ENCODE results near the gene CDC23.
"Not testable (repeated sequence)": the region's sequence is repeated elsewhere in the genome, so short reads cannot be mapped to it uniquely, and the experiment has no call there.

CDC23 gene

DNA sequence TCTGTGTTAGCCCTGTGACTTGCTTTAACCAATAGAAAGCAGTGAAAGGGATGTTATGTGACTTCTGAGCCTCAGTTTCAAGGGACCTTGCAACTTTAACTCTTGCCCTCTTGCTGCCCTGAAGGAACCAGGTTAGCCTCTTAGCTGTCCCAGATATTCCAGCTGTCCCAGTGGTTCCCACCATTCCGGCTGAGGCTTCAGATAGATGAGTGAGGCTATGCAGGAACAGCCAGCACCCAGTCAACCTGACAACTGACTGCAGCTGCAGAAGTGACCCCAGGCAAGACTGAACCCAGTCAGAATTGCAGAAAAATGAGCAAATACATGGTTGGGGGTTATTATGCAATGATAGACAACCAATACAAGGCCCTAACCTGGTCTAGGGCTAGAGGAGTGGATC is 10.4 kb upstream of the CDC23 start:
- no peaks in the 10 kb centered on the region for H3K36me3 ChIP-seq (ENCODE audit: control insufficient read depth in 4 of 4, insufficient read depth in 4 of 4, low read length in 3 of 4)
- H3K4me3 ChIP-seq (ENCODE audit: control insufficient read depth in 1 of 7, extremely low read depth in 1 of 7, insufficient read depth in 4 of 7, low read depth in 2 of 7, low read length in 6 of 7) = no peak overlapping the region
- POLR2A ChIA-PET = interaction anchor here (1.1 to 1.2 kb wide), 2 partner anchors 17 to 60 kb away, joined by 4 read pairs; no protein-coding TSS in a partner anchor
- no peak overlapping the region for H3K27ac ChIP-seq (ENCODE audit: insufficient read depth in 1 of 2, low read depth in 1 of 2, low read length in 2 of 2, poor library complexity in 1 of 2, severe bottlenecking in 2 of 2)
- H3K27me3 ChIP-seq (replicated peaks in 2 of 5; ENCODE audit: control insufficient read depth in 4 of 5, insufficient read depth in 5 of 5, low read length in 4 of 5) = no peaks in the 10 kb centered on the region
- H3K4me1 ChIP-seq (ENCODE audit: control extremely low read depth in 1 of 4, control insufficient read depth in 4 of 4, insufficient read depth in 4 of 4, low read length in 3 of 4) = peaks cover 0 to 6% (median 2%) of the 10 kb centered on the region in 4 experiments
- no peak for DNase-seq
- WGBS (ENCODE audit: insufficient coverage) = 100% methylated on average over 1 of the region's 1 CpG
- peaks cover 2 to 17% (median 9%) of the 10 kb centered on the region in 5 experiments for H3K9me3 ChIP-seq (ENCODE audit: control extremely low read depth in 1 of 5, control insufficient read depth in 4 of 5, insufficient read depth in 2 of 5, low read depth in 1 of 5, low read length in 4 of 5)
- CTCF ChIA-PET = interaction anchor here (0.6 to 14.6 kb wide), 21 partner anchors 8 to 108 kb away, joined by 3 to 135 read pairs (median 6); partner anchors contain the start of genes CDC23, CDC25C and GFRA3

GRCh38 chr5:138216799-138217198 is 3.7 kb upstream of the CDC23 start:
- no peaks in the 10 kb centered on the region for H3K27me3 ChIP-seq (replicated peaks in 2 of 5; ENCODE audit: control insufficient read depth in 4 of 5, insufficient read depth in 5 of 5, low read length in 4 of 5)
- no peaks in the 10 kb centered on the region for H3K36me3 ChIP-seq (ENCODE audit: control insufficient read depth in 4 of 4, insufficient read depth in 4 of 4, low read length in 3 of 4)
- 90% methylated on average over 2 of the region's 2 CpGs for WGBS (ENCODE audit: insufficient coverage)
- no peak overlapping the region for H3K4me3 ChIP-seq (ENCODE audit: control insufficient read depth in 1 of 7, extremely low read depth in 1 of 7, insufficient read depth in 4 of 7, low read depth in 2 of 7, low read length in 6 of 7)
- CTCF ChIA-PET = interaction anchor here (0.6 to 3.1 kb wide), 10 partner anchors 8 to 869 kb away, joined by 3 to 14 read pairs (median 4); partner anchors contain the start of gene GFRA3
- peaks cover 0 to 2% (median 0%) of the 10 kb centered on the region in 5 experiments for H3K9me3 ChIP-seq (ENCODE audit: control extremely low read depth in 1 of 5, control insufficient read depth in 4 of 5, insufficient read depth in 2 of 5, low read depth in 1 of 5, low read length in 4 of 5)
- POLR2A ChIA-PET = no interaction called here
- DNase-seq = no peak
- peaks cover 6 to 18% (median 11%) of the 10 kb centered on the region in 4 experiments for H3K4me1 ChIP-seq (ENCODE audit: control extremely low read depth in 1 of 4, control insufficient read depth in 4 of 4, insufficient read depth in 4 of 4, low read length in 3 of 4)
- H3K27ac ChIP-seq (ENCODE audit: insufficient read depth in 1 of 2, low read depth in 1 of 2, low read length in 2 of 2, poor library complexity in 1 of 2, severe bottlenecking in 2 of 2) = no peak overlapping the region

- peaks cover 0 to 13% (median 9%) of the 10 kb centered on the region in 4 experiments for H3K36me3 ChIP-seq (ENCODE audit: control insufficient read depth in 4 of 4, insufficient read depth in 4 of 4, low read length in 3 of 4)
- WGBS (ENCODE audit: insufficient coverage) = 0% methylated on average over 8 of the region's 8 CpGs
- POLR2A ChIA-PET = interaction anchor here (0.6 kb wide), 1 partner anchor 268 kb away, joined by 3 read pairs; no protein-coding TSS in a partner anchor
- peak overlapping the region; percentile 80 to 100 (median 99) for H3K4me3 ChIP-seq (ENCODE audit: control insufficient read depth in 1 of 7, extremely low read depth in 1 of 7, insufficient read depth in 4 of 7, low read depth in 2 of 7, low read length in 6 of 7)
- no peaks in the 10 kb centered on the region for H3K9me3 ChIP-seq (ENCODE audit: control extremely low read depth in 1 of 5, control insufficient read depth in 4 of 5, insufficient read depth in 2 of 5, low read depth in 1 of 5, low read length in 4 of 5)
- DNase-seq = no peak
- no peaks in the 10 kb centered on the region for H3K27me3 ChIP-seq (replicated peaks in 2 of 5; ENCODE audit: control insufficient read depth in 4 of 5, insufficient read depth in 5 of 5, low read length in 4 of 5)
- CTCF ChIA-PET = interaction anchor here (1.0 to 2.8 kb wide), 6 partner anchors 10 to 139 kb away, joined by 3 to 18 read pairs (median 4); no protein-coding TSS in a partner anchor
- H3K27ac ChIP-seq (ENCODE audit: insufficient read depth in 1 of 2, low read depth in 1 of 2, low read length in 2 of 2, poor library complexity in 1 of 2, severe bottlenecking in 2 of 2) = peak overlapping the region; percentile 94 to 97
- peaks cover 6 to 20% (median 12%) of the 10 kb centered on the region in 4 experiments for H3K4me1 ChIP-seq (ENCODE audit: control extremely low read depth in 1 of 4, control insufficient read depth in 4 of 4, insufficient read depth in 4 of 4, low read length in 3 of 4)
Observed at GRCh38 chr5:138212828-138213160, 329 bp downstream of the CDC23 start.

DNA sequence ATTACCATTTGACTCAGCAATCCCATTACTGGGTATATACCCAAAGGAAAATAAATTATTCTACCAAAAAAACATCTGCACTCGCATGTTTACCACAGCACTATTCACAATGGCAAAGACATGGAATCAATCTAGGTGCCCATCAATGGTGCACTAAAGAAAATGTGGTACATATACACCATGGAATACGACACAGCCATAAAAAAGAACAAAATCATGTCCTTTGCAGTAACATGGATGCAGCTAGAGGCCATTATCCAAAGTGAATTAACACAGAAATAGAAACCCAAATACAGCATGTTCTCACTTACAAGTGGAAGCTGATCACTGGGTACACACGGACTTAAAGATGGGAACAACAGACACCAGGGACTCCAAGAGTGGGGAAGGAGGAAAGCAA is 2.1 kb downstream of the CDC23 start:
- Histone ChIP-seq H3K27me3 (replicated peaks in 2 of 5; ENCODE audit: control insufficient read depth in 4 of 5, insufficient read depth in 5 of 5, low read length in 4 of 5) (no peaks in the 10 kb centered on the region), H3K27ac (ENCODE audit: insufficient read depth in 1 of 2, low read depth in 1 of 2, low read length in 2 of 2, poor library complexity in 1 of 2, severe bottlenecking in 2 of 2) (no peak overlapping the region), H3K4me1 (ENCODE audit: control extremely low read depth in 1 of 4, control insufficient read depth in 4 of 4, insufficient read depth in 4 of 4, low read length in 3 of 4) (peaks cover 6 to 20% (median 12%) of the 10 kb centered on the region in 4 experiments), H3K4me3 (ENCODE audit: control insufficient read depth in 1 of 7, extremely low read depth in 1 of 7, insufficient read depth in 4 of 7, low read depth in 2 of 7, low read length in 6 of 7) (no peak overlapping the region), H3K9me3 (ENCODE audit: control extremely low read depth in 1 of 5, control insufficient read depth in 4 of 5, insufficient read depth in 2 of 5, low read depth in 1 of 5, low read length in 4 of 5) (no peaks in the 10 kb centered on the region), H3K36me3 (ENCODE audit: control insufficient read depth in 4 of 4, insufficient read depth in 4 of 4, low read length in 3 of 4) (peaks cover 0 to 19% (median 18%) of the 10 kb centered on the region in 4 experiments)
- 100% methylated on average over 2 of the region's 3 CpGs for WGBS (ENCODE audit: insufficient coverage)
- DNase-seq = no peak
- ChIA-PET POLR2A (no interaction called here), CTCF (interaction anchor here (0.8 to 2.1 kb wide), 4 partner anchors 13 to 73 kb away, joined by 3 to 8 read pairs (median 3); no protein-coding TSS in a partner anchor)

DNA sequence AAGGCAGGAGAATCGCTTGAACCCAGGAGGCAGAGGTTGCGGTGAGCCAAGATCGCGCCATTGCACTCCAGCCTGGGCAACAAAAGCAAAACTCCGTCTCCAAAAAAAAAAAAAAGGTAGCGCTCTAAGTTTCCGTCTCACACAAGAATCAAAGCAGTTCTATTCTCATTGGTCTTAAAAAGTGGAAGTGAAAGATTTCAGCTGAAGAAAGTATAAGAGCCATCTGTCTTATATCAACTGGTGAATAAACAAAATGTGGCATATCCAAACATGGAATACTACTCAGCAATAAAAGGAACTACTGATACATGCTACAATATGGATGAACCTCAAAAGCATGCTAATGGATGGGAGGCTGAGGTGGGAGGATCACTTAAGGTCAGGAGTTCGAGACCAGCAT is 19.3 kb downstream of the CDC23 start:
- H3K4me3 ChIP-seq (ENCODE audit: control insufficient read depth in 1 of 7, extremely low read depth in 1 of 7, insufficient read depth in 4 of 7, low read depth in 2 of 7, low read length in 6 of 7); H3K9me3 ChIP-seq (ENCODE audit: control extremely low read depth in 1 of 5, control insufficient read depth in 4 of 5, insufficient read depth in 2 of 5, low read depth in 1 of 5, low read length in 4 of 5); DNase-seq; H3K4me1 ChIP-seq (ENCODE audit: control extremely low read depth in 1 of 4, control insufficient read depth in 4 of 4, insufficient read depth in 4 of 4, low read length in 3 of 4); POLR2A ChIA-PET; H3K27ac ChIP-seq (ENCODE audit: insufficient read depth in 1 of 2, low read depth in 1 of 2, low read length in 2 of 2, poor library complexity in 1 of 2, severe bottlenecking in 2 of 2); H3K27me3 ChIP-seq (replicated peaks in 2 of 5; ENCODE audit: control insufficient read depth in 4 of 5, insufficient read depth in 5 of 5, low read length in 4 of 5): not testable (repeated sequence)
- 100% methylated on average over 2 of the region's 8 CpGs for WGBS (ENCODE audit: insufficient coverage)
- CTCF ChIA-PET = interaction anchor here (2.0 kb wide), 1 partner anchor 29 kb away, joined by 6 read pairs; no protein-coding TSS in a partner anchor
- peaks cover 15 to 73% (median 41%) of the 10 kb centered on the region in 4 experiments for H3K36me3 ChIP-seq (ENCODE audit: control insufficient read depth in 4 of 4, insufficient read depth in 4 of 4, low read length in 3 of 4)

GRCh38 chr5:138192826-138193225 is 20.3 kb downstream of the CDC23 start:
- H3K4me3 ChIP-seq (ENCODE audit: control insufficient read depth in 1 of 7, extremely low read depth in 1 of 7, insufficient read depth in 4 of 7, low read depth in 2 of 7, low read length in 6 of 7) = no peak overlapping the region
- CTCF ChIA-PET = no interaction called here
- H3K27ac ChIP-seq (ENCODE audit: insufficient read depth in 1 of 2, low read depth in 1 of 2, low read length in 2 of 2, poor library complexity in 1 of 2, severe bottlenecking in 2 of 2) = no peak overlapping the region
- 100% methylated on average over 3 of the region's 3 CpGs for WGBS (ENCODE audit: insufficient coverage)
- no peak for DNase-seq
- H3K27me3 ChIP-seq (replicated peaks in 2 of 5; ENCODE audit: control insufficient read depth in 4 of 5, insufficient read depth in 5 of 5, low read length in 4 of 5) = no peaks in the 10 kb centered on the region
- POLR2A ChIA-PET = no interaction called here
- H3K4me1 ChIP-seq (ENCODE audit: control extremely low read depth in 1 of 4, control insufficient read depth in 4 of 4, insufficient read depth in 4 of 4, low read length in 3 of 4) = no peaks in the 10 kb centered on the region
- H3K9me3 ChIP-seq (ENCODE audit: control extremely low read depth in 1 of 5, control insufficient read depth in 4 of 5, insufficient read depth in 2 of 5, low read depth in 1 of 5, low read length in 4 of 5) = no peaks in the 10 kb centered on the region
- peaks cover 17 to 73% (median 43%) of the 10 kb centered on the region in 4 experiments for H3K36me3 ChIP-seq (ENCODE audit: control insufficient read depth in 4 of 4, insufficient read depth in 4 of 4, low read length in 3 of 4)

- H3K4me1 ChIP-seq (ENCODE audit: control extremely low read depth in 1 of 4, control insufficient read depth in 4 of 4, insufficient read depth in 4 of 4, low read length in 3 of 4) = peaks cover 0 to 11% (median 9%) of the 10 kb centered on the region in 4 experiments
- no peak overlapping the region for H3K4me3 ChIP-seq (ENCODE audit: control insufficient read depth in 1 of 7, extremely low read depth in 1 of 7, insufficient read depth in 4 of 7, low read depth in 2 of 7, low read length in 6 of 7)
- no peaks in the 10 kb centered on the region for H3K27me3 ChIP-seq (replicated peaks in 2 of 5; ENCODE audit: control insufficient read depth in 4 of 5, insufficient read depth in 5 of 5, low read length in 4 of 5)
- H3K27ac ChIP-seq (ENCODE audit: insufficient read depth in 1 of 2, low read depth in 1 of 2, low read length in 2 of 2, poor library complexity in 1 of 2, severe bottlenecking in 2 of 2) = peak overlapping the region in 1 of 2 experiments; percentile 40
- WGBS (ENCODE audit: insufficient coverage) = 100% methylated on average over 3 of the region's 3 CpGs
- CTCF ChIA-PET = interaction anchor here (0.7 to 12.8 kb wide), 8 partner anchors 9 to 165 kb away, joined by 3 to 113 read pairs (median 3); partner anchors contain the start of gene KIF20A
- no peaks in the 10 kb centered on the region for H3K9me3 ChIP-seq (ENCODE audit: control extremely low read depth in 1 of 5, control insufficient read depth in 4 of 5, insufficient read depth in 2 of 5, low read depth in 1 of 5, low read length in 4 of 5)
- POLR2A ChIA-PET = interaction anchor here (0.7 kb wide), 2 partner anchors 10 to 16 kb away, joined by 3 to 4 read pairs; no protein-coding TSS in a partner anchor
- no peak for DNase-seq
- peaks cover 27 to 87% (median 64%) of the 10 kb centered on the region in 4 experiments for H3K36me3 ChIP-seq (ENCODE audit: control insufficient read depth in 4 of 4, insufficient read depth in 4 of 4, low read length in 3 of 4)
Observed at GRCh38 chr5:138188626-138189025, 24.5 kb downstream of the CDC23 start.
